ENCODE measurements around the gene ANKRD40CL. TPM values are rescaled to one million over a fixed set of nuclear protein-coding genes. Genes with fewer than 3 reads are reported as not detected.
"Not testable (repeated sequence)": the region's sequence is repeated elsewhere in the genome, so short reads cannot be mapped to it uniquely, and the experiment has no call there.

ANKRD40CL gene
- total and polyA plus RNA-seq, 10 donors = not detected

- no peak overlapping the region for H3K27ac ChIP-seq
- H3K36me3 ChIP-seq = peaks cover 0 to 10% (median 0%) of the 10 kb centered on the region in 6 donors
- intact Hi-C loops (cut with DNase I; ENCODE audit: low total_unique reads) = no loop called here
- no peak for DNase-seq
- TF ChIP-seq CTCF (IDR thresholded peaks at IDR 0.05 in 8 of 11, conservative IDR thresholded peaks at IDR 0.05 in 3 of 11) (no peak), POLR2AphosphoS5 (IDR thresholded peaks at IDR 0.05) (no peak), POLR2A (IDR thresholded peaks at IDR 0.05) (no peak)
- peaks cover 24 to 100% (median 91%) of the 10 kb centered on the region in 6 donors for H3K4me1 ChIP-seq
- no peaks in the 10 kb centered on the region for H3K27me3 ChIP-seq (replicated peaks in 1 of 7)
- no peaks in the 10 kb centered on the region for H3K9me3 ChIP-seq
- WGBS, 5 donors = 57 to 79% (median 71%) methylated on average over 5 of the region's 5 CpGs
- no peak overlapping the region for H3K4me3 ChIP-seq
Measured at GRCh38 chr17:50728881-50729765, 38.2 kb downstream of the ANKRD40CL start.

GRCh38 chr17:50728112-50728429, 39.2 kb downstream of the ANKRD40CL start:
- DNase-seq = no peak
- H3K27me3 ChIP-seq (replicated peaks in 1 of 7) = no peaks in the 10 kb centered on the region
- WGBS, 5 donors = 69 to 90% (median 82%) methylated on average over 2 of the region's 2 CpGs
- H3K27ac ChIP-seq = no peak overlapping the region
- TF ChIP-seq CTCF (IDR thresholded peaks at IDR 0.05 in 8 of 11, conservative IDR thresholded peaks at IDR 0.05 in 3 of 11) = no peak
- TF ChIP-seq POLR2A (IDR thresholded peaks at IDR 0.05) = no peak
- no peak for TF ChIP-seq POLR2AphosphoS5 (IDR thresholded peaks at IDR 0.05)
- intact Hi-C loops (cut with DNase I; ENCODE audit: low total_unique reads) = no loop called here
- peaks cover 0 to 11% (median 0%) of the 10 kb centered on the region in 6 donors for H3K36me3 ChIP-seq
- no peaks in the 10 kb centered on the region for H3K9me3 ChIP-seq
- H3K4me1 ChIP-seq = peaks cover 31 to 100% (median 97%) of the 10 kb centered on the region in 6 donors
- H3K4me3 ChIP-seq = no peak overlapping the region

GRCh38 chr17:50725769-50726655, 41.3 kb downstream of the ANKRD40CL start:
- H3K36me3 ChIP-seq = peaks cover 0 to 18% (median 0%) of the 10 kb centered on the region in 6 donors
- H3K27ac ChIP-seq = no peak overlapping the region
- peaks cover 47 to 100% (median 97%) of the 10 kb centered on the region in 6 donors for H3K4me1 ChIP-seq
- intact Hi-C loops (cut with DNase I; ENCODE audit: low total_unique reads) = no loop called here
- WGBS, 5 donors = 76 to 88% (median 82%) methylated on average over 12 of the region's 12 CpGs
- DNase-seq = no peak
- no peak for TF ChIP-seq POLR2AphosphoS5 (IDR thresholded peaks at IDR 0.05)
- TF ChIP-seq CTCF (IDR thresholded peaks at IDR 0.05 in 8 of 11, conservative IDR thresholded peaks at IDR 0.05 in 3 of 11) = no peak
- TF ChIP-seq POLR2A (IDR thresholded peaks at IDR 0.05) = no peak
- no peaks in the 10 kb centered on the region for H3K9me3 ChIP-seq
- no peaks in the 10 kb centered on the region for H3K27me3 ChIP-seq (replicated peaks in 1 of 7)
- no peak overlapping the region for H3K4me3 ChIP-seq

GRCh38 chr17:50724622-50725021, 42.7 kb downstream of the ANKRD40CL start:
- peaks cover 0 to 17% (median 0%) of the 10 kb centered on the region in 6 donors for H3K36me3 ChIP-seq
- intact Hi-C loops (cut with DNase I; ENCODE audit: low total_unique reads); H3K4me3 ChIP-seq; H3K27me3 ChIP-seq (replicated peaks in 1 of 7); H3K27ac ChIP-seq; H3K9me3 ChIP-seq; DNase-seq: not testable (repeated sequence)
- peaks cover 46 to 97% (median 93%) of the 10 kb centered on the region in 6 donors for H3K4me1 ChIP-seq
- WGBS, 5 donors = 82 to 95% (median 90%) methylated on average over 6 of the region's 6 CpGs
